HEK293 (cell line): ENCODE measurements around the gene CDC42EP2.
A peak's percentile ranks its signal among the peaks of the same experiment; 100 is the strongest.

Experiments used
- CTCF ChIA-PET: fragments of 350-600 bp; formaldehyde crosslinking; extraction: SDS; loops from one replicate; lab custom pipeline; 2021; ENCODE audit warnings: antibody characterized with exemption; lab: Yijun Ruan, JAX
- POLR2A ChIA-PET: fragments of 300-600 bp; formaldehyde crosslinking; extraction: SDS; loops from one replicate; lab custom pipeline; 2020; ENCODE audit warnings: antibody characterized with exemption, inconsistent platforms; lab: Yijun Ruan, JAX
- H3K27ac ChIP-seq: fragments of 200-500 bp; sonication (Bioruptor generic); 2 replicates; pipeline ENCODE4 v1.5.1; 2014; ENCODE audit warnings: low read depth, low read length, control low read depth, inconsistent platforms; ENCODE audit errors: extremely low read depth
- H3K36me3 ChIP-seq, 2 experiments: fragments of 200-500 bp in 1 of 2; sonication (Bioruptor generic) in 1 of 2; 1 replicate in 1 of 2; 2 replicates in 1 of 2; pipeline ENCODE4 v1.5.1; 2014 to 2017; ENCODE audit warnings: inconsistent platforms in 2 of 2, low read length in 2 of 2; ENCODE audit not compliant: control insufficient read depth in 2 of 2, insufficient read depth in 1 of 2
- H3K4me1 ChIP-seq: fragments of 200-500 bp; sonication (Bioruptor generic); 2 replicates; pipeline ENCODE4 v1.5.1; 2014; ENCODE audit warnings: mild to moderate bottlenecking, low read length, inconsistent platforms; ENCODE audit not compliant: control insufficient read depth, insufficient read depth
- H3K4me3 ChIP-seq: 2 replicates; pipeline ENCODE4 v1.5.1; 2011; ENCODE audit warnings: low read depth, mild to moderate bottlenecking, control low read depth, low read length, moderate library complexity
- H3K9me3 ChIP-seq: fragments of 200-500 bp; sonication (Bioruptor generic); 2 replicates; pipeline ENCODE4 v1.5.1; 2014; ENCODE audit warnings: low read depth, low read length, inconsistent platforms; ENCODE audit not compliant: control insufficient read depth, insufficient read depth
- BCL11A ChIP-seq: fragments of 450-650 bp; formaldehyde crosslinking; IDR thresholded peaks from 2 replicates; pipeline ENCODE4 v1.5.1; 2016; ENCODE audit warnings: low read depth, missing biosample characterization, missing genetic modification characterization
- CTCF ChIP-seq: fragments of 450-650 bp; formaldehyde crosslinking; IDR thresholded peaks from 2 replicates; pipeline ENCODE4 v1.5.1; 2016; ENCODE audit warnings: missing biosample characterization, missing genetic modification characterization
- GLIS1 ChIP-seq: fragments of 450-650 bp; formaldehyde crosslinking; IDR thresholded peaks from 2 replicates; pipeline ENCODE4 v1.5.1; 2016; ENCODE audit warnings: missing biosample characterization, missing genetic modification characterization
- GLIS2 ChIP-seq: fragments of 450-650 bp; formaldehyde crosslinking; IDR thresholded peaks from 2 replicates; pipeline ENCODE4 v1.5.1; 2016; ENCODE audit warnings: missing biosample characterization, missing genetic modification characterization
- ZBTB11 ChIP-seq: fragments of 450-650 bp; formaldehyde crosslinking; conservative IDR thresholded peaks from 2 replicates; pipeline ENCODE4 v1.5.1; 2016; ENCODE audit warnings: low read depth, missing biosample characterization, missing genetic modification characterization
- ZBTB17 ChIP-seq: fragments of 450-650 bp; formaldehyde crosslinking; IDR thresholded peaks from 2 replicates; pipeline ENCODE4 v1.5.1; 2016; ENCODE audit warnings: missing biosample characterization, missing genetic modification characterization
- ZBTB44 ChIP-seq: fragments of 450-650 bp; IDR thresholded peaks from 2 replicates; pipeline ENCODE4 v1.5.1; 2018; ENCODE audit warnings: missing biosample characterization, mild to moderate bottlenecking, missing genetic modification characterization
- ZFHX2 ChIP-seq: fragments of 450-650 bp; formaldehyde crosslinking; conservative IDR thresholded peaks from 2 replicates; pipeline ENCODE4 v1.5.1; 2016; ENCODE audit warnings: missing biosample characterization, missing genetic modification characterization
- ZNF148 ChIP-seq: fragments of 450-650 bp; formaldehyde crosslinking; IDR thresholded peaks from 2 replicates; pipeline ENCODE4 v1.5.0; 2017; ENCODE audit warnings: missing biosample characterization, missing genetic modification characterization, borderline replicate concordance
- ZNF174 ChIP-seq: fragments of 450-650 bp; formaldehyde crosslinking; IDR thresholded peaks from 2 replicates; pipeline ENCODE4 v1.5.0; 2017; ENCODE audit warnings: missing biosample characterization, mild to moderate bottlenecking, missing genetic modification characterization
- ZNF266 ChIP-seq: fragments of 450-650 bp; formaldehyde crosslinking; IDR thresholded peaks from 2 replicates; pipeline ENCODE4 v1.5.1; 2016; ENCODE audit warnings: missing biosample characterization, missing genetic modification characterization, low read depth
- ZNF292 ChIP-seq: fragments of 450-650 bp; formaldehyde crosslinking; IDR thresholded peaks from 2 replicates; pipeline ENCODE4 v1.5.1; 2016; ENCODE audit warnings: low read depth, missing biosample characterization, missing genetic modification characterization, borderline replicate concordance
- ZNF311 ChIP-seq: fragments of 450-650 bp; formaldehyde crosslinking; IDR thresholded peaks from 2 replicates; pipeline ENCODE4 v1.5.1; 2017; ENCODE audit warnings: missing biosample characterization, missing genetic modification characterization, borderline replicate concordance
- ZNF341 ChIP-seq: fragments of 450-650 bp; formaldehyde crosslinking; IDR thresholded peaks from 2 replicates; pipeline ENCODE4; 2016; ENCODE audit warnings: low read depth, missing biosample characterization, missing genetic modification characterization
- ZNF501 ChIP-seq: fragments of 450-650 bp; formaldehyde crosslinking; IDR thresholded peaks from 2 replicates; pipeline ENCODE4 v1.5.1; 2016; ENCODE audit warnings: missing biosample characterization, missing genetic modification characterization
- ZNF544 ChIP-seq: fragments of 450-650 bp; formaldehyde crosslinking; IDR thresholded peaks from 2 replicates; pipeline ENCODE4 v1.5.0; 2017; ENCODE audit warnings: missing biosample characterization, missing genetic modification characterization
- ZNF555 ChIP-seq: fragments of 450-650 bp; formaldehyde crosslinking; conservative IDR thresholded peaks from 2 replicates; pipeline ENCODE4 v1.5.1; 2017; ENCODE audit warnings: missing biosample characterization, mild to moderate bottlenecking, missing genetic modification characterization, inconsistent platforms
- ZNF621 ChIP-seq: fragments of 450-650 bp; formaldehyde crosslinking; IDR thresholded peaks from 2 replicates; pipeline ENCODE4 v1.5.1; 2017; ENCODE audit warnings: missing biosample characterization, missing genetic modification characterization
- ZNF654 ChIP-seq: fragments of 450-650 bp; formaldehyde crosslinking; IDR thresholded peaks from 2 replicates; pipeline ENCODE4 v1.5.1; 2016; ENCODE audit warnings: low read depth, missing biosample characterization, missing genetic modification characterization
- ZNF777 ChIP-seq: fragments of 450-650 bp; formaldehyde crosslinking; IDR thresholded peaks from 2 replicates; pipeline ENCODE4 v1.5.1; 2017; ENCODE audit warnings: missing biosample characterization, missing genetic modification characterization, borderline replicate concordance

CDC42EP2 gene

GRCh38 chr11:65314501-65315203, at the start of gene CDC42EP2 (continued):
- peak; percentile 72 for TF ChIP-seq ZBTB11
- TF ChIP-seq GLIS2 (tag by site-specific recombination): peak; percentile 71; the same call in 1 of the 2 replicates
- TF ChIP-seq, all 188 proteins: peak for 16

- TF ChIP-seq ZNF174 (tag by site-specific recombination) (no peak), BCL11A (tag by site-specific recombination) (no peak), ZNF292 (tag by site-specific recombination) (no peak), ZNF544 (no peak), ZNF621 (tag by site-specific recombination) (no peak), ZNF501 (tag by site-specific recombination) (no peak), ZNF148 (tag by site-specific recombination) (no peak), ZNF555 (no peak), ZNF266 (no peak), ZFHX2 (tag by site-specific recombination) (no peak), ZBTB17 (no peak)
- ChIA-PET POLR2A (interaction anchor here (0.6 to 1.2 kb wide), 2 partner anchors 11 to 49 kb away, joined by 3 to 4 read pairs; no protein-coding TSS in a partner anchor), CTCF (interaction anchor here (0.6 to 3.4 kb wide), 8 partner anchors 9 to 112 kb away, joined by 3 to 14 read pairs (median 4); no protein-coding TSS in a partner anchor)
- Histone ChIP-seq H3K9me3 (no peaks in the 10 kb centered on the region), H3K36me3 (peaks cover 23 to 71% of the 10 kb centered on the region in 2 experiments), H3K4me1 (no peaks in the 10 kb centered on the region), H3K27ac (no peak overlapping the region), H3K4me3 (no peak overlapping the region)
Measured at GRCh38 chr11:65266210-65266609, 48.5 kb upstream of the CDC42EP2 start.

- Histone ChIP-seq H3K27ac (no peak overlapping the region), H3K4me3 (no peak overlapping the region), H3K9me3 (no peaks in the 10 kb centered on the region), H3K36me3 (peaks cover 23 to 79% of the 10 kb centered on the region in 2 experiments), H3K4me1 (no peaks in the 10 kb centered on the region)
- ChIA-PET CTCF (interaction anchor here (0.6 to 9.7 kb wide), 34 partner anchors 10 to 427 kb away, joined by 3 to 109 read pairs (median 5); partner anchors contain the start of genes CDC42EP2 and POLA2), POLR2A (interaction anchor here (0.6 to 2.7 kb wide), 16 partner anchors 9 to 496 kb away, joined by 3 to 28 read pairs (median 4); partner anchors contain the start of genes CDC42EP2, DPF2 and POLA2)
- no peak for TF ChIP-seq ZNF777
- 0 out of 2 replicates have a peak, but pooled peaks have one; percentile 8 for TF ChIP-seq ZNF341 (tag by site-specific recombination)
- 0 out of 2 replicates have a peak, but pooled peaks have one; percentile 52 for TF ChIP-seq ZBTB44 (tag by site-specific recombination)
- peak; percentile 15; the same call in 1 of the 2 replicates for TF ChIP-seq GLIS1 (tag by site-specific recombination)
- TF ChIP-seq ZBTB17: 0 out of 2 replicates have a peak, but pooled peaks have one; percentile 30
- no peak for TF ChIP-seq ZNF311 (tag by site-specific recombination)
- 0 out of 2 replicates have a peak, but pooled peaks have one; percentile 43 for TF ChIP-seq CTCF
- TF ChIP-seq ZNF654 (tag by site-specific recombination): peak; percentile 58
Measured at GRCh38 chr11:65274735-65275682, 39.7 kb upstream of the CDC42EP2 start.
